ENCODE results near the gene SERINC3. TPM values are rescaled to one million over a fixed set of nuclear protein-coding genes. Genes with fewer than 3 reads are reported as not detected.

SERINC3 gene
- total and polyA plus RNA-seq, 12 donors = 51.5 to 213 (median 133) TPM

DNA sequence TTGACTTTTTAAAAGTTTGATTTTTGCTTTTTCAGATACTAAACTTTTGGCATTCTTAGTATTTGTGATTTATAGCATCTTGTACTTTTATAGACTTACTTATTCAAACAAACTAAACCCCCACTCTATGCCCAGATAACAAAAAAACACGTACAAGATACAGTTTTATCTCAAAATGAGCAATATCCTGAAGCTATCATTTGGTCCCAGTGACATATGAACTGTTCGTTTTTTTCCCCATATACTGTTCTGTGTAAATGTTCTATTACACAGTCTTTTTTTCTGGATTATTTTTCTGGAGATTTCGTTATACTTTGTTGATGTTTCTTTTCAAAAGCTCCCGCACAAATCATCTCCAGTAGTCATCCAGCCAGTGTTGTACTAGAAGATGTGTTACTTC, 27.3 kb upstream of the SERINC3 start:
- peak overlapping the region in 1 of 4 donors; percentile 9 for H3K4me3 ChIP-seq
- peaks cover 46 to 48% of the 10 kb centered on the region in 2 donors for H3K4me1 ChIP-seq (replicated peaks in 1 of 2)
- H3K9me3 ChIP-seq (replicated peaks in 1 of 3) = no peaks in the 10 kb centered on the region
- H3K27ac ChIP-seq = peak overlapping the region in 4 of 5 donors; percentile 4 to 70 (median 55)
- H3K36me3 ChIP-seq (replicated peaks in 1 of 2) = no peaks in the 10 kb centered on the region
- intact Hi-C loops (cut with DNase I) = no loop called here
- TF ChIP-seq POLR2A (IDR thresholded peaks at IDR 0.05) = no peak
- TF ChIP-seq, protein P1, sequence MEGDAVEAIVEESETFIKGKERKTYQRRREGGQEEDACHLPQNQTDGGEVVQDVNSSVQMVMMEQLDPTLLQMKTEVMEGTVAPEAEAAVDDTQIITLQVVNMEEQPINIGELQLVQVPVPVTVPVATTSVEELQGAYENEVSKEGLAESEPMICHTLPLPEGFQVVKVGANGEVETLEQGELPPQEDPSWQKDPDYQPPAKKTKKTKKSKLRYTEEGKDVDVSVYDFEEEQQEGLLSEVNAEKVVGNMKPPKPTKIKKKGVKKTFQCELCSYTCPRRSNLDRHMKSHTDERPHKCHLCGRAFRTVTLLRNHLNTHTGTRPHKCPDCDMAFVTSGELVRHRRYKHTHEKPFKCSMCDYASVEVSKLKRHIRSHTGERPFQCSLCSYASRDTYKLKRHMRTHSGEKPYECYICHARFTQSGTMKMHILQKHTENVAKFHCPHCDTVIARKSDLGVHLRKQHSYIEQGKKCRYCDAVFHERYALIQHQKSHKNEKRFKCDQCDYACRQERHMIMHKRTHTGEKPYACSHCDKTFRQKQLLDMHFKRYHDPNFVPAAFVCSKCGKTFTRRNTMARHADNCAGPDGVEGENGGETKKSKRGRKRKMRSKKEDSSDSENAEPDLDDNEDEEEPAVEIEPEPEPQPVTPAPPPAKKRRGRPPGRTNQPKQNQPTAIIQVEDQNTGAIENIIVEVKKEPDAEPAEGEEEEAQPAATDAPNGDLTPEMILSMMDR (IDR thresholded peaks at IDR 0.05) = no peak
- no peak for DNase-seq
- no peaks in the 10 kb centered on the region for H3K27me3 ChIP-seq
- WGBS, 4 donors = 32 to 35% (median 33%) methylated on average over 4 of the region's 4 CpGs

DNA sequence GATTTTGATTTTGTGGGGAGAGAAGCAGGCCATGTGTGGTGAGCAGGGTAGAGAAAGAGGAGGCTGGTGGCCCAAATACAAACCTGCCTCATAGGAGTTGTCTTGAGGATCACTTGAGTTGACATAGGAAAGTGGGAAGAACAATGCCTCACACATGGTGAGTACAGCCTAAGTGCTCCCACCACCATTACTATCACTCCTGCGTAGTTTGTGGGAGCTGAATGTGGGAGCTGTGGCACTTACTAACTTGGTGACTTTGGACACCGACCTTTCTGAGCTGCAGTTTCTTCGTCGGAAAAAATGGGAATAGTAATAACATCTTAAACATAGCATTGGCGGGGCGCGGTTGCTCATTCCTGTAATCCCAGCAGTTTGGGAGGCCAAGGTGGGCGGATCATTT, 25.5 kb upstream of the SERINC3 start:
- Histone ChIP-seq H3K4me1 (replicated peaks in 1 of 2) (peaks cover 45 to 48% of the 10 kb centered on the region in 2 donors), H3K9me3 (replicated peaks in 1 of 3) (no peaks in the 10 kb centered on the region), H3K36me3 (replicated peaks in 1 of 2) (no peaks in the 10 kb centered on the region), H3K27me3 (no peaks in the 10 kb centered on the region), H3K4me3 (no peak overlapping the region), H3K27ac (peak overlapping the region in 2 of 5 donors; percentile 6 to 66)
- intact Hi-C loops (cut with DNase I) = no loop called here
- WGBS, 4 donors = 90 to 99% (median 96%) methylated on average over 8 of the region's 8 CpGs
- DNase-seq = no peak
- no peak for TF ChIP-seq POLR2A (IDR thresholded peaks at IDR 0.05)
- TF ChIP-seq, protein P1 (IDR thresholded peaks at IDR 0.05) = no peak

DNA sequence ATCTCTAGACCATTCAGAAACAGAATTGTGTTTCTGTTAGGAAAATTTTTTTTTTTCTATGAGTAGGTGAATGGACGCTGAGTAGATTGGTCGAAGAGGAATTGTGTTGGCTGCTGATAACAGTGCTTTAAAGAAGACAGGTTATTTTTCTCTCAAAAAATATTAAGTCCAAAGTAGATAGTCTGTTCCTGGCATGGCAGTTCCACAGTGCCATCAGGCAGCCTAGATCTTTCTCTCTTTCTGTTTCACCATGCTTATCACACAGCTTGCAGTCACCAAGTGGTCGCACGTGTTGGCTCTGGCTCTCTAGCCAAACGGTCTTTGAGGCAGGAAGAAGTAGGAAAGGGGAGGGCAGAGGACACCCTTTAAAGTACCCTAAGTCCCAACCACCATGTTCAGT, 22.4 kb upstream of the SERINC3 start:
- no peak for TF ChIP-seq POLR2A (IDR thresholded peaks at IDR 0.05)
- TF ChIP-seq, protein P1 (IDR thresholded peaks at IDR 0.05) = no peak
- DNase-seq = peak in 1 of 7 donors; percentile 37
- Histone ChIP-seq H3K27me3 (no peaks in the 10 kb centered on the region), H3K9me3 (replicated peaks in 1 of 3) (no peaks in the 10 kb centered on the region), H3K36me3 (replicated peaks in 1 of 2) (no peaks in the 10 kb centered on the region), H3K4me3 (no peak overlapping the region), H3K27ac (peak overlapping the region in 3 of 5 donors; percentile 11 to 78 (median 62)), H3K4me1 (replicated peaks in 1 of 2) (peaks cover 45 to 50% of the 10 kb centered on the region in 2 donors)
- intact Hi-C loops (cut with DNase I) = no loop called here
- WGBS, 4 donors = 42 to 62% (median 45%) methylated on average over 5 of the region's 5 CpGs

DNA sequence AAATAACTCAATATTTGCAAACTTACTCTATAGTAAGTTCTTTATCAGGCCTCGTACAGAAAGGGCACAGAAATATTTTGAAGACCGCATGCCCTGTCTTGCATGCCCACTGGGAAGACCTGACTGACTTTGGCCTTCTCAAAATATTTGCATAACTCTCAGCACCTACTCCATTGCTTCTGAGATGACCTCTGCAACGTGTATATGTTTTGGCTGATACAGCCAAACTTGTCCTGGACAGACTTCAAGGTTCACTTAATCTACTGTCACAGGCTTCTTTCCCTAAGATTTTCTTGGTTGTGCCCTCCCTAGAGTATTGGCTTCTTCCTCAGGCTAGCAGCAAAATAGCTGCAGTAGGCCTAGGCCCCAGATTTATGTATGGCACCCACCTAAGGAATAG, 21.5 kb upstream of the SERINC3 start:
- TF ChIP-seq POLR2A (IDR thresholded peaks at IDR 0.05) = no peak
- TF ChIP-seq, protein P1 (IDR thresholded peaks at IDR 0.05) = no peak
- WGBS, 4 donors = 59 to 67% (median 65%) methylated on average over 3 of the region's 3 CpGs
- H3K27ac ChIP-seq = peak overlapping the region in 3 of 5 donors; percentile 8 to 78 (median 11)
- H3K36me3 ChIP-seq (replicated peaks in 1 of 2) = no peaks in the 10 kb centered on the region
- no peak for DNase-seq
- H3K9me3 ChIP-seq (replicated peaks in 1 of 3) = no peaks in the 10 kb centered on the region
- no peak overlapping the region for H3K4me3 ChIP-seq
- peaks cover 36 to 43% of the 10 kb centered on the region in 2 donors for H3K4me1 ChIP-seq (replicated peaks in 1 of 2)
- no peaks in the 10 kb centered on the region for H3K27me3 ChIP-seq
- intact Hi-C loops (cut with DNase I) = no loop called here

All from adrenal gland (tissue), 12 donors.